NCI-H748 treated with DMSO at 0.1 percent for 48 hours (cell line): ENCODE measurements around the gene AXIN2.
A peak's percentile ranks its signal among the peaks of the same experiment; 100 is the strongest.

Experiments used
- DNase-seq: peaks from one replicate; lab custom pipeline; 2025; lab: John Stamatoyannopoulos, UW

AXIN2 gene, protein sequence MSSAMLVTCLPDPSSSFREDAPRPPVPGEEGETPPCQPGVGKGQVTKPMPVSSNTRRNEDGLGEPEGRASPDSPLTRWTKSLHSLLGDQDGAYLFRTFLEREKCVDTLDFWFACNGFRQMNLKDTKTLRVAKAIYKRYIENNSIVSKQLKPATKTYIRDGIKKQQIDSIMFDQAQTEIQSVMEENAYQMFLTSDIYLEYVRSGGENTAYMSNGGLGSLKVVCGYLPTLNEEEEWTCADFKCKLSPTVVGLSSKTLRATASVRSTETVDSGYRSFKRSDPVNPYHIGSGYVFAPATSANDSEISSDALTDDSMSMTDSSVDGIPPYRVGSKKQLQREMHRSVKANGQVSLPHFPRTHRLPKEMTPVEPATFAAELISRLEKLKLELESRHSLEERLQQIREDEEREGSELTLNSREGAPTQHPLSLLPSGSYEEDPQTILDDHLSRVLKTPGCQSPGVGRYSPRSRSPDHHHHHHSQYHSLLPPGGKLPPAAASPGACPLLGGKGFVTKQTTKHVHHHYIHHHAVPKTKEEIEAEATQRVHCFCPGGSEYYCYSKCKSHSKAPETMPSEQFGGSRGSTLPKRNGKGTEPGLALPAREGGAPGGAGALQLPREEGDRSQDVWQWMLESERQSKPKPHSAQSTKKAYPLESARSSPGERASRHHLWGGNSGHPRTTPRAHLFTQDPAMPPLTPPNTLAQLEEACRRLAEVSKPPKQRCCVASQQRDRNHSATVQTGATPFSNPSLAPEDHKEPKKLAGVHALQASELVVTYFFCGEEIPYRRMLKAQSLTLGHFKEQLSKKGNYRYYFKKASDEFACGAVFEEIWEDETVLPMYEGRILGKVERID

DNA sequence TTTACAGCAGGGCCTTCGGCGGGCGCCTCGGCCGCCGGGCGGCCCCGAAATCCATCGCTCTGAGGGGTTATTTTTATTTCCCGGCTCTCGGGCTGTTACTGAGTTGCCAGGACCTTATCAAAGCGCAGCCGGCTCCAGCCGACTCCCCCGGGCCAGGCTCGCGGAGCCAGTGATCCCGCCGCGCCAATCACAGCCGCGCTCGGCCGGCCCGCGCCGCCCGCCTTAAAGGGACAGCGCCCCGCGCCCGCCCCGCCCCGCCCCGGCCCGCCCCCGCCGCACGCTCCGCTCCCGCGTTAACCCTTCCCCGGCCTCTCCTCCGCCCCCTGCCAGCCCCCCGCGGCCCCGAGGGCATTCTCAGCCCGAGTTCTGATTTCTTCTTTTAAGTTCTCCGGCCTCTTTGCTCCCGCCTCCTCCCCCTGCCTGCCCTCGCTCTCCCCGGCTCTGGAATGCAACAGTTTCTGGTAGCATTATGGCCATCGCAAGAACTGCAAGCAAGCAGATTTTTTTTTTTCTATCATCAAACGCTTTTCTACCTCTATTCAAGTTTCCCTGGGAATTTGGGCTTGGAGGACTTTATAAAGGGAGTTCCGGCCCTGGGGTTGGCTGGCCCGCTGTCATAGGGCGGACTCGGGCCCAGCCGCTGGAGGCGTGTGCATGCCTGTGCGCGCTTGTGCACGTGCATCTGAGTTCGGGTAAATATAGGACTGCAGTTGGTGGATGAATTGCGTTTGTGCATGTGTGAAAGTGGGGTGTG is at the start of gene AXIN2:
TSS of gene AXIN2 (minus strand) at position 197 of the 754 bp plus-strand sequence. CDS start 3,028 bp downstream, outside the sequence.
- peak; percentile 60 for DNase-seq

DNA sequence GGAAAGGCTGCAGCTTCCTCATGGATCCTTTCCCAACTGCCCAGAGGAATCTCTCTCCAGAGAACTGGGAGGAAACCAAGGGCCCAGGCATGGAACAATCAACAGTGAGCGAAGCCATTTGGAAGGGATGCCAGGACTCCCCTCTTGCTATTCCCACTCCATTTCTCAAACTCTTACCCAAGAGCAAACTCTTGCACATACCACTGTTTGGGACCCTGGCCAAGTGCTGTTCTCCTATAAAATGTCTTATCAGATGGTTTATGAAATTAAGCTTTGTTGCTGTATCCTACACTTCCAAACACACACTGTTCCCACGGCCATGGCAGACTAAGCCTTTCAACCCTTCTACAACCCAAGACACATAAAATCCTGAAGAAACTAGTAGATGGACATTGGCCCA is 48.3 kb upstream of the AXIN2 start:
- DNase-seq = no peak

DNA sequence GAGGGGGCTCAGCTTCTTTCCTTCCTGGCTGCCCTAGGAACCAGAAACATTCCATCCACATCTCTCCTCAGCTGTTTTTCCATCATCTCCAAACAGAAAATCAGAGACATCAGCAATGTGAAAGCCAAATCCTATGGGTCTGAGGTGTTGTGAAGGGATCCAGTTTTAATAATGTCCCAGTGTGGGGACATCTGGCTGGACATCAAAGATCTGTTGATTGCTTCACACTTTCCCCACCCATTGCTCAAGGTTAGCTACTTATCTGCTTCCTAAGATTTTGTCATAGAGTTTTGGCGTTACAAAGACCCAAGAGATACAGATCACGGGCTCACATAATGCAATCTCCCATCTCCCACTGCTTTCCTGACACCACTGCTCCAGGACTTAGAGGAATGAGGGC is 47.8 kb upstream of the AXIN2 start:
- DNase-seq = no peak

DNA sequence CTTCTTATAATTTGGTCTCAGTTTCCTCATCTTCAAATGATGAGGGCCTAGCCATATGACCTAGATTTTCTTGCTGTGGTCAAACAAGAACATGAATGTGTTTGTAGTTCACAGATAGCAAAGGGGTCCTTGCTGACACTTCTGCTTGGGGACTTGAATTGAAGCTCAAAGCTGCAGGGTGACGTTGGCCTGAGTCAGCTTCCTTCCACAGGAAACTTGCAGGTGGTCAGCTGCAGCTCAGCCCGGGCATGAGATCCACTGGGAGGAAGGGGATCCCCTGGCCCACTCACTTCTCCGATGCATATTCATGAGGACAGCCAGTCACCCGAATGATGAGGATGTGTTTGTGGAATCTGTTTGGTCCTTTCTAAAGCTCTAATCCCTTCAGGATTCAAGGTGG is 42.6 kb upstream of the AXIN2 start:
- DNase-seq = no peak

DNA sequence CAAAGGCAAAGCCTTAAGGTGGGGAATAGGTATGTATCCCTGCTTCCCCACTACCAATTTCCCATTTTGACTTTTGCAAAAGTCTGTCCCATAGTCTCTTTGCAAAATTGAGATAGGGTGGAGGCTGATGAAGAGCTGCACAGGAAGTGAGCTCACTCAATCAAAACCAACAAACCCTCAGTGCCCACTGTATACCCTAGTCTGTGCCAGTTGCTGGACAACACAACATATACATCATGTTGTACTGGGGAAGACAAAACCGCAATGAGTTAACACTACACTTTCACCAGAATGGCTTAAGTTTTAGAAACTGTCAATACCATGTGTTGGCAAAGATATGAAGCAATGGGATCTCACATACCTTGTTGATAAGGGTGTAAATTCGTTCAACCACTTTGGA is 40.4 kb upstream of the AXIN2 start:
- DNase-seq = no peak

DNA sequence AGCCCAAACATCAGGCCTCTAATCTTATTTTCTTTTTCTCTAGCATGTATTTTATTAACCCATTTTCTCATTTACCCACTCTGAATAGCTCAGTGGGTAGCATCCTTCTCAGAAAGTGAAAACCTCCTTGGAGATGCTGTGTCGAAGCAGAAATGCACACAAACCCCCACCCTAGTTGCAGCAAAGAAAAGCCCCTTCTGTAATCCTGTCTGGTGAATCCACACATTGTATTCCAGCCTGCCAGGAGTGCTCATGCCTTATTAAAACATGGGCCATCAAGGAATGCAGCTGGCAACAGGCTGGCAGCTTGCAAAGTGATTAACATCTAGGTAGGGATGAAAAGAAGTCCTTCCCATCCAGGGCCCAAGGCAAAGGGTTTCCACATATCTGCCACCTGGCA is 39.7 kb upstream of the AXIN2 start:
- DNase-seq = no peak

DNA sequence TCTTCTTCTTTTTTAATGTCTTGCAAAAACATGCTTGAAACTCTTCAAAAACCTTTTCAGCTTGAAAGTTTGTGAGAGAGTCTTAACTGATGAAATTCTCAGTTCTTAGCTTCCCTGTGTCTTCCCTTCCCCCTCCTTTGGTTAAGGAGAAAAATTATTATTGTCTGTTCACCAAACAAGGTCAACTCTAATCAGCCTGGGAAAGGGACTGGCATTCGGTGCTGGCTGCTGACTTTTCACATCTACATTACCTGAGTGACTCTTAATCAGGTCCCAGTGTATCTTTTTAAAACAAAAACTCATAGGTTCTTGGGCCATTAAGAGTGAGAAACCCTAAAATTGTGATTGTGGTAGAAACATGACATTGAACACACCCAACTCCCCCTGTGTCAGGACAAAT is 39.1 kb upstream of the AXIN2 start:
- no peak for DNase-seq

DNA sequence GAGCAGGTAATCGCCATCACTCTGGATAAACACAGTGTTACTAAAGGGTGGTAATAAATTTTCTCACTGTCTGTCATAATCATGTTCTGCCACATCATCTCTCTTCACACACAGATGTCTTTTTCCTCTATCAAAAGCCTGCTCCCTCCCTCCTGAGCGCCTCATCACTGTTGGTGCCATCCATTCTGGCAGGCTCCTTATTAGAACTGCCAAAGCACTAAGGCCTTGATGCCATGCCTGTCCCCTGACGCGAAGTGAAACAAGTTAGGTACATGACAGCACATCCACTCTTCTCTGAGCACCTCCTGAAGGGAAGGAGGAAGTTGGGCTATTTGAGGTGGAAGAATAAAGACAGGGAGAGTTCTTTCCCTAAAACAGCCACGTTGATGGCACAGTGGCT is 38.2 kb upstream of the AXIN2 start:
- no peak for DNase-seq

DNA sequence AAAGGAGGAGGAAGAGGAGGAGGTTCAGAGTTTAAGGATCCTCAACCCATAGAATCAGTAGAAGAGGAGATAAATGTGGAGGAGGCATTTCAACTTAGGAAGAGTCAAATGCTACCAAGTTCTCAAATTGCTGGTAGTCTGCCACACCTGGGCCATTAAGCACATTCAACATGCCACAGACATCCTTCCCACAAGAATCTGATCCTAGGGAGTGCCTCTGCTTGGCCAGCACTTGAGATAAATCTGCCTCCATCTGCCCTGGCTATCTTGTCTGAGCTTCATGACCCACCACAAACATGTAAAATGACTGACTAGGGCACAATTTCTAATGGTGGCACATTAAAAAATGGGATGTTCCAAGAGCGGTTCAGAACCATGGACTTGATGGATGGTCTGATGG is 37.3 kb upstream of the AXIN2 start:
- DNase-seq = no peak

DNA sequence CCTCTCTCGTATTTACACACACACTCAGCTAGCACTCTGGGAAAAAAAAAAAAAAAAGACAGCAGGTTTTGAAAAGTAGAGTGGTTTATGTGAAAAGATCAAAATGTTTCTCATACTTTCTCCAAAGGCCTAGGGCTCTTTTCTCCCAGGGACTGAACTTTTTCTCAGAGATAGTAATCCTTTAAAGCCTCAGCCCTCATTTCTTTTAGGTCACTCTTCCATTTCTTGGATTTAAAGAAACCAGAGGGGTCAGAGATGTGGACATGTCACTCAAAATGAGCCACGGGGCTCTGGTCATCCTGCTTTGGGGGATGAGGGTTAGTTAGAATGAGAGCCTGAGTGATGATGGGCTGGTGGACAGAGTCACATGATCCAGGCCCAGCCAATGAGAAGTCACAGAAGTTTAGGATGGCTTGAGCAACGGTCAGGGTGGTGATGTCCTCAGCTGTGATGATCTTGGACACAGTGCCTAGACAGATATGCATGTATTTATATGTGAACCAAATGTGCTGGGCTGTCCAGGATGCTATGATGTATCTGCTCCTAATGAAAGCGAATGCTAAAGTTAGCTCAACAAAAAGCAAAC is 33.7 kb upstream of the AXIN2 start:
- no peak for DNase-seq

DNA sequence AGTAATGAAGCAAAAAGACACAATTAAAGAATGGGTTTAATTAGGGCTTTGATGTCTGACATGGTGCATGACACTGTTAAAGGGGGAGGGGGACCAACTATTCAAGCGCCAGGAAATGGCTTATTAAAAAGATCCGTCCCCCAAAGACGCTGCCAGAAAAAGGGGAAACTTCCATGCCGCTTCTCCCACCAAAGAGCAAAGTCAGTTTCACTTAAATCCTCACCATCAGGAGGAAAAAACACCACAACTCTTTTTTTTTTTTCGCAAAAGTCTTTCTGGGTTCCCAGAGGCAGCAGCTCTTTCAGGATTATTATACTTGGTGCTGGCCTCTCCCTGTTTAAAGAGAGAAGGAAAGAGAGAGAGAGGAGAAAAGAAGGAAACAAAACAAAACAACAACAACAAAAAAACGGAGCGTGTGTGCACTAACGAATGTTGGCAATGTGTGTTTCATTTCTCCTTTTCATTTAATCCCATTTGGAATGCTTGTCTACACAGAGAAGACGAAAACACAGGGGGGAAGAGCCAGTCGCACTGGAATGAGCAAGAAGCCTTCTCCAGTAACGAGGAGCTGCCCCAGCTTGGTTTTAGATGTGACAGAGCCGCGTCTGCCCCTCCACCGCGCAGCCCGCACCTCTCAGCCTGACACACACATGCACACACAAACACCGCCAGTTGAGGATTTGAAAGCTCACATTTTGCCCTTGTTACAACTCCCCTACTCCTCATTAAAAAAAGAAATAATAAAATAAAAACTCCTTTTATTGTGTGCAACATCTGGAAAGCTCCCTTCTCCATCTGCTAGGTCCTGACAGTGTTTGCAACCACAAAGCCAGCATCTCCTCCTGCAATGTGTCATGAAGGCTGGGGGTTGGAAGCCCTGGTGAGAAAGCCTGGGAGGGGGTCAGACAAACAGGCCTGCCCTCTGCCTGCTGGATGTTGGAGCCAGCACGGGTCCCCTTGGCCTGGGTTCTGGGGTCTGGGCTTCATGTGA is 32.7 kb upstream of the AXIN2 start:
- no peak for DNase-seq

DNA sequence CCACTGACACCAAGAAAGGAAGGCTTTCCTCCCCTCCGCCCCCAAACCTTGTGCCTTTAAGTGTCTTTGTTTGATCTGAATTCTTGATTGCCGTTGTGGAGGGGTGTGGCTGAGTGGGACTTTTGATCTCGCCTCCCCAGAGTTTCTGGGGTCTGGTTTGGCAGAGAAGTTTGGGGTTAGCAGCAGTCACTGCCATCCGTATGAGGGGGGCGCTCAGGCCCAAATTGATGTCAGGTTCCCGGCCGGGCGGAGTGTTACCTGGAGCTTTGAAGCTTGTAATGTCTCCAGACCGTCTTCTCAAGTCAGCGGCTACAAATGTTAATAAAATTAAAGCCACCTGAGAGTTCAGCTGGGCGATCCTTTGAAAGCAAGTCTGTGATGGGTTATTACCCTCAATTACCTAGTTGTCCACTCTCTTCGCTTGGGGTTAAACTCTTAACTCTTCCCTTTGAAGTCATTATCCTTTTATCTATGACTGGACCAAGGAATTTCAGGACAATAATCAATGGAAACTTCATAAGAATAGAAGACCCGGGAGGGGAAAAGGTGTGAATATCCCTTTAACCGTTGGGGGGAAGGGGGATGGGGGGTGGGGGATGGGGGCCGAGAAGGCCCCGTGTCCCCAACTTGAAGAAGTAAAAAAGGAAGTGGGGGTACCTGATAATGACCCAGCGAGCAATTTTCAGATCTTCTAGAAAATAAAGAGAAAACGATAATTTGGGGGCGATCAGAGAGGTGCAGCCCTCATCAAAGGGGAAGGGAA is 31.8 kb upstream of the AXIN2 start:
- no peak for DNase-seq

DNA sequence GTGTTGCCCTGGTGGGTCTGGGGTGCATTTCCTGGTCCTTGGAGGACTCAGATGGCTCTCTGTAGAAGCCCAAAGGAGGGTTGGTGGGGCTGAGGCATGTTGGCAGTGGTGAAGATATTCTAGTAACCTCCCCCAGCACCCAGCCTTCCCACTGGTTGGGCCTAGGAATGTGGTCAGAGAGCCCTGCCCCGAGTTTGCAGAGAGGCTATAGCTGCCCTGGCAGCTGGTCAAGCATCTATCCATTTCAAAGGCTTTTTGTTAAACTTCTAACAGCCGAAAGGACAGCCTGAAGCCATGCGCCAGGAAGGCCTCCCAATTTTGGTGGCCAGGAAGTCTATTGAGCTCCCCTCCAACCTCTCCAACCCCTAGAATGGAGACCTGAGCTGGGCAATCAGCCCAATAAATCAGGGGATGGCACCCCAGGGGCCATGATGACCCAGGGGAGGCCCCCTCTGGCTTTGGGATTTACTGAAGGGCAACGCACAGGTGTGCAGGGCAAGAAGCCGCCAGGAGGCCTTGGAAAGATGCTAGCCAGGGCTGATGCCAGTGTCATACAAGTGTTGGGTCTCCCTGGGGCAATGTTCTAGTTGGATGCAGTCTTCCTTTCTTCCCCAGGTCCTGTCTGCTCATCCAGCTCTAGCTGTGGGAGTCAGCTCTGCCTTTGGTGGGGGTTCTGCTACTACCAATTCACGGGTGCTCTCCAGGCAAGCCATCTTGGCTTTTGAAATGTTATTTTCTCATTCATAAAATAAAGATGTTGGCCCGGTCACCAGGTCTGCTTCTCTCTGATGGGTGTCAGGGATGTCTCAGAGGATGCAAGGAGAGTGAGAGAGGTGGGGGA is 30.9 kb upstream of the AXIN2 start:
- DNase-seq = no peak

DNA sequence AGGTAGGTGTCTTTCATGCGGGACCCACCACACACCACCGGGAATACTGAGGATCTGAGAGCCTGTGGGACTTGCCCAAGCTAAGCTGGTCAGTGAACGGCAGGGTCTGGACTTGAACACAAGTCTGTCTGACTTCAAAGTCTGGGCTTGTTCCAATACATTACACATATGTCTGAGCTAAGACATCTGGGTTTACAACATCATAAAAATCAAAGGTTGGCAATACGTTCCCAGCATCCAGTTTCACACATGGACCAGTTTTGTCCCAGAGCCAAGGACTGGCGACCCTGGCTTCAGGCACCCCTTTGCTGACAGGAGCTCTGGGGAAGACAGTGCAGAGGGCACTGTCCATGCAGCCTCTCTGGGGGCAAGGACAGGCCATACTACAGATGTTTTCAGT is 27.9 kb upstream of the AXIN2 start:
- no peak for DNase-seq

DNA sequence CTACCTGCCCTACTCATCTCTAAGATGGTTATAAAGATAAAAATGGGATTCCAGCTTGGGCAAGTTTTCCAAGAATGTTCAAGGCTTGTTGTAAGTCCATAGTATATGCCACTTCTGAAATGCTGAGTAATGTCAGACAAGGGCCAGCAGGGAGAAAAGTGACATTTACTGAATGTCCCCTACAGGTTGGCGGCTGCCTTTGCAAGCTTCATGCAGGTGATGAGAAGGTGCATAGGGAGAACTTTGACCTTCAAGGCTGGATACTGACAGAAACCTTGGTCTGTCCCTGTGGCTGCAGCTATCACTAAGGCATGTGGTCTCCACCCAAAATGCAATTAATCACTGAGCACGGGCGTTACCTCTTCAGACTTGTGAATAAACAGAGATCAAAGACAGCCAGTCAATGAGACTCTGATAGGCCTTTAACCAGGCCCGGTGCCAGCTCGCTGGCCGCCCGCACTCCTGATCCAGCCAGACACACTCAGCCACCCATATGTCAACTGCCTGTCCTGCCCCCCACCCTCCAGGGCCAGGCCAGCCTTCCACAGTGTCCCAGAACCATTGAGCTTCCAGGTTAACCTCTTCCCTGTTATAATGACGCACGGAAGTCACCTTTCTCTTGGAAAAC is 26.8 kb upstream of the AXIN2 start:
- peak; percentile 68 for DNase-seq

DNA sequence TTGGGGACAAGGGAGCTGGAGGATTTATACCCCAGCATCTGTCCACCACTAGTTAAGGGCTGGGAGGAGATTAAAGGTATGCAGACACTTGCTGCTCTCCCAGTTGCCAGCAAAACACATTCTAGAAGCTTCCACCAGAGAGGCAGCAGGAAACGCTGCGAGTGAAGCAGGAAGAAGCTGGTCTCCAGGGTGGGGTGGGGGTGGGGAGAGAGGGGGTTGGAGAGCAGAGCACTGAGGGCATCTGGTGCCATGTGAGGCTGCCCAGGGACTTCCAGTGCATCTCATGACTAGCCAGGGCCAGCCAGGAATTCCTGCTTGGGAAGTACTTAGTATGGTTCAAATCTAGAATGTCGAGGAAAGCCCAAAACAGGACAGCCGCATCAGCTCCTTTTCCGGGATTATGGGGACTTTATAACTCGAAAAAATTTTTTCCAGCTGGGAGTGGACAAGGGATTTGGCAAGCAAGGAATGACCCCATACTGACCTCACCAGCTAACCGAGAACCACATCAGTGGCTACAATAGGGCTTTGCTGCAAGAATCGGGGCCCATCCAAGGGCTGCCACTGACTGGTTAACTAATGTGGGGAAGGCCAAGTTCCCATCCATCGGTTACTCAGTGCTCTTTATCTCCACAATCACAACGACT is 26.2 kb upstream of the AXIN2 start:
- no peak for DNase-seq

DNA sequence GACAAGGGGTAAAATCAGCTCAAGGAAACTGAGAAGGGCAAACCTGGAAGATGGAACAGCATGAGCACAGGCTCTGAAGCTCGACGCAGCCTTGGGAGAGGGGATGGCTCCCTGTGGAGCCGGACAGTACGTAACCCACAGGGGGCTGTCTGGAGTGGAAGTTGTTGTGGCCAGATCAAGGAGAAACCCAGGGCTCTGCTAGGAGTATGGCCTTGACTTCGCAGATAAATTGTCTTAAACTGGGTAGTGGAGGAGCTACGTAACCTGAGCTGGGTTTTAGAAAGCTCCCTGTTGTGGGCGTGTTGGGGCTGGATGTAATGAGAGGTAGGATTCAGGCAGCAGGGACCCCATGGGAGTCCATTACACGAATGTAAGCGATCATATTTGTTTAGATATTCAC is 25.5 kb upstream of the AXIN2 start:
- DNase-seq = no peak
